Endothelial cell (in vitro differentiated cells): ENCODE data around the gene ZRANB2. TPM values are rescaled to one million over a fixed set of nuclear protein-coding genes. Genes with fewer than 3 reads are reported as not detected.

Source experiments
- DNase-seq: peaks from one replicate; pipeline ENCODE4 v3.0.0; 2021; ENCODE audit warnings: low spot score
- H3K27ac Mint-ChIP-seq: one replicate; pipeline ENCODE4 v1.8.0; 2021; ENCODE audit warnings: mixed read lengths, inconsistent platforms; ENCODE audit not compliant: unreplicated experiment
- H3K27me3 Mint-ChIP-seq: one replicate; pipeline ENCODE4 v1.8.0; 2021; ENCODE audit warnings: mild to moderate bottlenecking, moderate library complexity, mixed read lengths, inconsistent platforms; ENCODE audit not compliant: unreplicated experiment
- H3K36me3 Mint-ChIP-seq: one replicate; pipeline ENCODE4 v1.8.0; 2021; ENCODE audit warnings: mild to moderate bottlenecking, low read depth, mixed read lengths, inconsistent platforms; ENCODE audit not compliant: unreplicated experiment
- H3K4me1 Mint-ChIP-seq: one replicate; pipeline ENCODE4 v1.8.0; 2021; ENCODE audit warnings: mild to moderate bottlenecking, mixed read lengths, inconsistent platforms; ENCODE audit not compliant: unreplicated experiment
- H3K4me3 Mint-ChIP-seq: one replicate; pipeline ENCODE4 v1.8.0; 2021; ENCODE audit warnings: mild to moderate bottlenecking, mixed read lengths, inconsistent platforms; ENCODE audit not compliant: unreplicated experiment
- H3K9me3 Mint-ChIP-seq: one replicate; pipeline ENCODE4 v1.8.0; 2021; ENCODE audit warnings: mixed read lengths, inconsistent platforms; ENCODE audit not compliant: unreplicated experiment
- CTCF ChIP-seq: fragments of 200-600 bp; sonication (generic); IDR thresholded peaks from one replicate; pipeline ENCODE4 v1.5.0; 2021; ENCODE audit warnings: antibody characterized with exemption; ENCODE audit not compliant: unreplicated experiment
- total RNA-seq: library from RNA; stranded (reverse); fragmentation: NEBNext Ultra II Directional; extraction: Animal tissue kit (Norgen Biotek cat#: 25700); gene quantifications from one replicate; pipeline ENCODE4 v1.2.1, GENCODE V29; 2021; ENCODE audit not compliant: unreplicated experiment

The ZRANB2 gene
- total RNA-seq, 1 donor from 2014 or later = 74.1 TPM

- Mint-ChIP-seq H3K4me1 (no peaks in the 10 kb centered on the region), H3K36me3 (no peaks in the 10 kb centered on the region), H3K27ac (no peak overlapping the region), H3K4me3 (no peak overlapping the region), H3K9me3 (no peaks in the 10 kb centered on the region), H3K27me3 (no peaks in the 10 kb centered on the region)
- no peak for DNase-seq
- TF ChIP-seq CTCF = no peak
Observed at GRCh38 chr1:71086331-71086730, 5.5 kb upstream of the ZRANB2 start.

GRCh38 chr1:71083271-71083670 is 2.4 kb upstream of the ZRANB2 start:
- H3K27ac Mint-ChIP-seq = no peak overlapping the region
- H3K4me1 Mint-ChIP-seq = peaks cover 12% of the 10 kb centered on the region
- H3K36me3 Mint-ChIP-seq = peaks cover 1% of the 10 kb centered on the region
- H3K4me3 Mint-ChIP-seq = no peak overlapping the region
- TF ChIP-seq CTCF = no peak
- no peak for DNase-seq
- H3K9me3 Mint-ChIP-seq = no peaks in the 10 kb centered on the region
- no peaks in the 10 kb centered on the region for H3K27me3 Mint-ChIP-seq

DNA sequence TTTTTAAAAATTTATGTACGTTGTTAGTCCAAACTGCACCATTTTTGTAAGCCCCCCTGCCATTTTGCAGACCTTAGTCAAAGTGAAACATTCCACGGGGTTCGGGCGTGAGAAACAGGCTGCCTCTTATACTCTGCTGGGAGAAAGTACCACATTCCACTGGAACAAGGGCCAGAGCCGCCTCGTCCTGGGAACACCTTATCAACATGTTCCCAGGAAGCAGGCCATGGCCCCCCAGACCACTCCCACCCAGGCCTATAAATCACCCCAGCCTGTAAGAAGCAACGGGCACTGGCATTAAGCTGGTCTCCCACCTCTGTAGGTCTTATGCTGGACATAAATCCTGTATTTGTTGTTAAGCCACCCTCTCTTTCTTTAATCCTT is 854 bp upstream of the ZRANB2 start:
- H3K36me3 Mint-ChIP-seq = peaks cover 7% of the 10 kb centered on the region
- peak overlapping the region; percentile 85 for H3K4me3 Mint-ChIP-seq
- H3K4me1 Mint-ChIP-seq = peaks cover 12% of the 10 kb centered on the region
- no peak for TF ChIP-seq CTCF
- DNase-seq = peak; percentile 4
- H3K27me3 Mint-ChIP-seq = no peaks in the 10 kb centered on the region
- no peaks in the 10 kb centered on the region for H3K9me3 Mint-ChIP-seq
- H3K27ac Mint-ChIP-seq = peak overlapping the region; percentile 89

- Mint-ChIP-seq H3K9me3 (no peaks in the 10 kb centered on the region), H3K4me1 (peaks cover 12% of the 10 kb centered on the region), H3K36me3 (peaks cover 13% of the 10 kb centered on the region), H3K4me3 (peak overlapping the region; percentile 95), H3K27me3 (no peaks in the 10 kb centered on the region), H3K27ac (peak overlapping the region; percentile 97)
- TF ChIP-seq CTCF = no peak
- DNase-seq = no peak
Observed at GRCh38 chr1:71080230-71080738, 551 bp downstream of the ZRANB2 start.

- Mint-ChIP-seq H3K9me3 (no peaks in the 10 kb centered on the region), H3K4me1 (peaks cover 4% of the 10 kb centered on the region), H3K27me3 (no peaks in the 10 kb centered on the region), H3K36me3 (peaks cover 32% of the 10 kb centered on the region), H3K4me3 (no peak overlapping the region), H3K27ac (peak overlapping the region; percentile 26)
- TF ChIP-seq CTCF = no peak
- DNase-seq = no peak
Observed at GRCh38 chr1:71074681-71075080, 6.2 kb downstream of the ZRANB2 start.
